Measurements from ENCODE around the gene CIBAR2.

Gene CIBAR2

DNA sequence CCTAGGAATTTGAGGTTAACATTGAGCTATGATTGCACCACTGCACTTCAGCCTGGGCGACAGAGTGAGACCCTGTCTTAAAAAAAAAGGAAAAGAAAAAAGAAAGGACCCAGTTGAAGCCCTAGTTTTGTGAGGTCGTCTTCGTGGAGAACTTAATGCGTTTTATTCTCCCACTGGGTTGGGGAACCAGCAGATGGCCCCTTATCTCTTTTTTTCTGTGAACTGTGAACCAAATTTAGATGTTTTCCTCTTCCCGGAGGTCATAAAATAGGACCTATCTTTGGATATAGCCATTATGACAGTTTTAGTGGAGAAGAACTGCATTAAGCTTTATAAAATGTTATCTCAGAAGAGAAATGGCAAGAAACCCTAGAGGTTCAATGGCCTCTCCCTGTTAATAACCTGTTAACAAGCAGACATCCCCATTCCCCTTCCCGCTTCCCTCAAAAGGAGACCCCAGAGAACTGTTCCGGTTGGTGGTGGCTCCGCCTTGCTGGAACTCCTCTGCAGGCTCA, 61.1 kb downstream of the CIBAR2 start:
- DNase-seq (ENCODE audit: low read depth in 1 of 2, low spot score in 1 of 2) = no peak

DNA sequence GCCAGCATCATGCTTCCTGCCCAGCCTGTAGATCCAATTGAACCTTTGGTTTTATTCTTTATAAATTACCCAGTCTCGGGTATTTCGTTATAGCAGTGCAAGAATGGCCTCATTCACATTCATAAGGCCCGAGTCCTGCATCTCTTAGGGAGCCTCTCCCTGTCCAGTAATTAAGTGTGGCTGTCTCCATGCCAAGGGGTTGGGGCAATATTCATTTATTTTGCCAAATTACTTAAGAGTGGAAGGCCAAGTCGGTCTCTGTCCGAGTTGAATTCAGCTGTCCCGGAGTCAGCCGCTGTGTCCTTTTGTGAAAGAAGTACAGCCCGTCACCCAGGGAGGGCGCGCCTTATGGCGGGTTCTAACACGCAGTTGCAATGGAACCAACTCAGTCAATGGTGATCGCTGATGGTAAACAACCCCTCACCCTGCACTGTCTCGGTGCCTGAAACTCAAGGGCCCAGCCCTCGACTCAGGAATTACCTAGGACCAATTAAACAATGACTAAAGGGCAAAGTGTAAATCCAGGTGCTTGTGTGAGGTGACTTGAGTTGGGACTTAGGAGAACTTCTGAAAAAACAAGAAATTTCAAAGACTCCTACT, 62.5 kb downstream of the CIBAR2 start:
- no peak for DNase-seq (ENCODE audit: low read depth in 1 of 2, low spot score in 1 of 2)
- H3K27me3 ChIP-seq (ENCODE audit: insufficient read depth, poor library complexity, severe bottlenecking) = peaks cover 24% of the 10 kb centered on the region
- no peak overlapping the region for H3K4me3 ChIP-seq (replicated peaks; ENCODE audit: insufficient read depth, low read length)
- H3K27ac ChIP-seq (replicated peaks) = no peak overlapping the region
- no peak for TF ChIP-seq POLR2AphosphoS5 (IDR thresholded peaks at IDR 0.05; ENCODE audit: low read depth)
- no peak for TF ChIP-seq SPI1 (IDR thresholded peaks at IDR 0.05; ENCODE audit: borderline replicate concordance, low read depth)
- TF ChIP-seq, protein P1, sequence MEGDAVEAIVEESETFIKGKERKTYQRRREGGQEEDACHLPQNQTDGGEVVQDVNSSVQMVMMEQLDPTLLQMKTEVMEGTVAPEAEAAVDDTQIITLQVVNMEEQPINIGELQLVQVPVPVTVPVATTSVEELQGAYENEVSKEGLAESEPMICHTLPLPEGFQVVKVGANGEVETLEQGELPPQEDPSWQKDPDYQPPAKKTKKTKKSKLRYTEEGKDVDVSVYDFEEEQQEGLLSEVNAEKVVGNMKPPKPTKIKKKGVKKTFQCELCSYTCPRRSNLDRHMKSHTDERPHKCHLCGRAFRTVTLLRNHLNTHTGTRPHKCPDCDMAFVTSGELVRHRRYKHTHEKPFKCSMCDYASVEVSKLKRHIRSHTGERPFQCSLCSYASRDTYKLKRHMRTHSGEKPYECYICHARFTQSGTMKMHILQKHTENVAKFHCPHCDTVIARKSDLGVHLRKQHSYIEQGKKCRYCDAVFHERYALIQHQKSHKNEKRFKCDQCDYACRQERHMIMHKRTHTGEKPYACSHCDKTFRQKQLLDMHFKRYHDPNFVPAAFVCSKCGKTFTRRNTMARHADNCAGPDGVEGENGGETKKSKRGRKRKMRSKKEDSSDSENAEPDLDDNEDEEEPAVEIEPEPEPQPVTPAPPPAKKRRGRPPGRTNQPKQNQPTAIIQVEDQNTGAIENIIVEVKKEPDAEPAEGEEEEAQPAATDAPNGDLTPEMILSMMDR (IDR thresholded peaks at IDR 0.05; ENCODE audit: insufficient read depth, low read length) = no peak
- TF ChIP-seq, protein P2, sequence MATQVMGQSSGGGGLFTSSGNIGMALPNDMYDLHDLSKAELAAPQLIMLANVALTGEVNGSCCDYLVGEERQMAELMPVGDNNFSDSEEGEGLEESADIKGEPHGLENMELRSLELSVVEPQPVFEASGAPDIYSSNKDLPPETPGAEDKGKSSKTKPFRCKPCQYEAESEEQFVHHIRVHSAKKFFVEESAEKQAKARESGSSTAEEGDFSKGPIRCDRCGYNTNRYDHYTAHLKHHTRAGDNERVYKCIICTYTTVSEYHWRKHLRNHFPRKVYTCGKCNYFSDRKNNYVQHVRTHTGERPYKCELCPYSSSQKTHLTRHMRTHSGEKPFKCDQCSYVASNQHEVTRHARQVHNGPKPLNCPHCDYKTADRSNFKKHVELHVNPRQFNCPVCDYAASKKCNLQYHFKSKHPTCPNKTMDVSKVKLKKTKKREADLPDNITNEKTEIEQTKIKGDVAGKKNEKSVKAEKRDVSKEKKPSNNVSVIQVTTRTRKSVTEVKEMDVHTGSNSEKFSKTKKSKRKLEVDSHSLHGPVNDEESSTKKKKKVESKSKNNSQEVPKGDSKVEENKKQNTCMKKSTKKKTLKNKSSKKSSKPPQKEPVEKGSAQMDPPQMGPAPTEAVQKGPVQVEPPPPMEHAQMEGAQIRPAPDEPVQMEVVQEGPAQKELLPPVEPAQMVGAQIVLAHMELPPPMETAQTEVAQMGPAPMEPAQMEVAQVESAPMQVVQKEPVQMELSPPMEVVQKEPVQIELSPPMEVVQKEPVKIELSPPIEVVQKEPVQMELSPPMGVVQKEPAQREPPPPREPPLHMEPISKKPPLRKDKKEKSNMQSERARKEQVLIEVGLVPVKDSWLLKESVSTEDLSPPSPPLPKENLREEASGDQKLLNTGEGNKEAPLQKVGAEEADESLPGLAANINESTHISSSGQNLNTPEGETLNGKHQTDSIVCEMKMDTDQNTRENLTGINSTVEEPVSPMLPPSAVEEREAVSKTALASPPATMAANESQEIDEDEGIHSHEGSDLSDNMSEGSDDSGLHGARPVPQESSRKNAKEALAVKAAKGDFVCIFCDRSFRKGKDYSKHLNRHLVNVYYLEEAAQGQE (IDR thresholded peaks at IDR 0.05; ENCODE audit: insufficient replicate concordance, low read depth) = no peak
- no peak for TF ChIP-seq GABPA (IDR thresholded peaks at IDR 0.05; ENCODE audit: low read depth)

More for the DNA sequence above, 61.1 kb downstream of the CIBAR2 start:
- TF ChIP-seq POLR2AphosphoS5 (IDR thresholded peaks at IDR 0.05; ENCODE audit: low read depth) (no peak), GABPA (IDR thresholded peaks at IDR 0.05; ENCODE audit: low read depth) (no peak), SPI1 (IDR thresholded peaks at IDR 0.05; ENCODE audit: borderline replicate concordance, low read depth) (no peak)
- TF ChIP-seq, protein P2 (IDR thresholded peaks at IDR 0.05; ENCODE audit: insufficient replicate concordance, low read depth) = no peak
- TF ChIP-seq, protein P1 (IDR thresholded peaks at IDR 0.05; ENCODE audit: insufficient read depth, low read length) = no peak
- Histone ChIP-seq H3K4me3 (replicated peaks; ENCODE audit: insufficient read depth, low read length) (no peak overlapping the region), H3K27me3 (ENCODE audit: insufficient read depth, poor library complexity, severe bottlenecking) (peaks cover 21% of the 10 kb centered on the region), H3K27ac (replicated peaks) (no peak overlapping the region)

DNA sequence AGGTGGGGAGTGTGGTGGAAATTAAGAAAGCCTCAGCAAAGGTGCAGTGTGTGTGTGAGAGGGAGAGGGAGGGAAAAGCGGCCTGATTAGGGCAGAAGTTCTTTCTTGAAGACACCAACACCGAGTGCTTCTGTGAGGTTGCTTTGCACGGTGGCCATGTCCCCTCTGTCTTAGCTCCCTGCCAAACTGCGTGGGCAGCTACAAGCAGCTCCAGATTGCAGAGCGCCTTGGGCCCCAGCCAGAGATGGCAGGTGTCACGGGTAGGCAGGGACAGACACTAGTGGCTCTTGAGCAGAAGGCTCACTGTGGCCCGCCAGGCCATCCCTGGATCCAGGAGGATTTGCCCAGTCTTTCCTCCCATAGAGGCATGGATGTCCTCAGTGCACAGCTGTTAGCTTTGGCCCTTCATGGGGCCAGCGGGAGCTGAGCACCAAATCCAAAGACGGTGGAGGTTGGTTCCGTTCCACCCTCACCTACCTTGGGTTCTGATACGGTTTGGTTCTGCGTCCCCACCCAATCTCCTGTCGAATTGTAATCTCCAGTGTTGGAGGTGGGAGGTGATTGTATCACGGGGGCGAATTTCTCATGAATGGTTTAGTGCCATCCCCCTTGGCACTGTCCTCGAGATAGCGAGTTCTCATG, 63.2 kb downstream of the CIBAR2 start:
- no peak overlapping the region for H3K27ac ChIP-seq (replicated peaks)
- H3K27me3 ChIP-seq (ENCODE audit: insufficient read depth, poor library complexity, severe bottlenecking) = peaks cover 28% of the 10 kb centered on the region
- no peak overlapping the region for H3K4me3 ChIP-seq (replicated peaks; ENCODE audit: insufficient read depth, low read length)
- TF ChIP-seq GABPA (IDR thresholded peaks at IDR 0.05; ENCODE audit: low read depth) = no peak
- TF ChIP-seq SPI1 (IDR thresholded peaks at IDR 0.05; ENCODE audit: borderline replicate concordance, low read depth) = no peak
- TF ChIP-seq, protein P2 (IDR thresholded peaks at IDR 0.05; ENCODE audit: insufficient replicate concordance, low read depth) = no peak
- no peak for TF ChIP-seq POLR2AphosphoS5 (IDR thresholded peaks at IDR 0.05; ENCODE audit: low read depth)
- TF ChIP-seq, protein P1 (IDR thresholded peaks at IDR 0.05; ENCODE audit: insufficient read depth, low read length) = no peak
- DNase-seq (ENCODE audit: low read depth in 1 of 2, low spot score in 1 of 2) = no peak

Measured in HL-60 (cell line).